Measurements from ENCODE around the gene RAB6B.

Gene RAB6B

DNA sequence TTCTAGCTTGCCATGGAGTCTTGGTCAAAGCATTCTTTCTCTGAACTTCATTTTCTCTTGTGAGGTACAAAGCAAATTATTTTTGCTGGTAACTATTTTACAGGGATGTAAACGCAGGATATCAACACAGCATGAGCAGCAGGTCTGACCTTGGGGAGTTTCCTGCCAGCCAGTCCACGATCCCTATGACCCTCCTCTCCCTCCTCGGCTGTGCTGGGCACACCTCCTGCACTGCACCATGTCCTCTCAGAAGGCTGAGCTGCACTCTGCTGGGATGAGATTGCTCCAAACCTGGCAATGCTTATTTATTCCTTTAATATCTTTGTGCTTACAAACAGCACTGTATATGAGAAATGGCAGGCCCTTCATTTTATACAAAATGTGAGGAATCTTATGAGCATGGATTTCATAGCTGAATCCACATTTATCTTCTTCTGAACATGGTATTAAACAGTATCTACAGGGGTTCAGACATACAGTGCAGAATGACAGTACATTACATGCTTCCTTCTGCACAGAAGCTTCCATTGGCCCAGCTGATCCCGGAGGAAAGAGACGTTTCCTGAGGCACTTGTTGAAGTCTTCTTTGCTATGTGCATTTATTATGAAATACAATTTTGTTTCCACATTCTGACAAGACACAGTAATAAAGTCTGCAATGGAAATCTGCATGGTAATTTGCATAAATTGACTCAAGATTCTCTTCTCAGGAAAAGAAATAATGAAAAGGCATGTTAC, 41.2 kb downstream of the RAB6B start:
- DNase-seq: no peak

- no peak for DNase-seq
Observed at GRCh38 chr3:133853925-133854227, 41.8 kb downstream of the RAB6B start.

DNA sequence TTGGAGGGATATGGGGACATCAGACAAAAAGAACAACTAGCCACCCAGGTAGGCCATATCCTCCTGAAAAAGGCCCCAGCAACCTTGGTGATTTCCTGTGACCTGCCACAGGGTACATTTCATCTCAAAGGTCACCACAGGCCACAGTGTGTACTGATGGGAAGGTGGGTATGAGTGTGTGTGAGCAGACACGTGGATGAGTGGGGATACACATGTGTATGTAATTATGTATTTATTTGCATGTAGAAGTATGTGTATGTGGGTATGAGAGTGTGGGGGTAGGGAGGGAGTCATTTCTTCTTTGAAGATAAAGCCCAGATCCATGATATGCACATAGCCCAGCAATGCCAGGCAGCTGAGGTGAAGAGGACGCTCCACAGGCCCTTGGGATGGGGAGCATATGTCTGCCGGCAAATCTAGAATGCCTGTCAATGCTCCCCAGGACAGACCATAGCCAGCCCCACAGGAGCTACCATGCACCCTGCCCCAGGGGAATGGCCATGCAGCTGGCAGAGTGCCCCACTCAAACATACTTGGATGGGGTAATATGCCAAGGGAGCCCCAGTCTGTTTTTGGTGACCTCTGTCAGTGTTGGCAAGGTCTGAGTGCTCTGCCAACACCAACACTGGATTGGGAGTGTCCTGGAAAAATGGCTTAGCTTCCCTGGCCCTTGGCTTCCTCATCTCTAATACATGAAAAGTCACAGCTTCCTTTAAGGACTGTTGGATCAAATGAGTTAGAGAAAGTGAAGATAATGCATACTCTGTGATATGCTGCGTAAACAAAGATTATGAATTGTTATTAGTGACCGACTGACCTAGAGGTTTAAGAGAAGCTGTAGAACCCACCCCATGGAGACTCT, 42.4 kb downstream of the RAB6B start:
- no peak for DNase-seq

- no peak for DNase-seq
Observed at GRCh38 chr3:133851931-133852330, 43.8 kb downstream of the RAB6B start.

DNA sequence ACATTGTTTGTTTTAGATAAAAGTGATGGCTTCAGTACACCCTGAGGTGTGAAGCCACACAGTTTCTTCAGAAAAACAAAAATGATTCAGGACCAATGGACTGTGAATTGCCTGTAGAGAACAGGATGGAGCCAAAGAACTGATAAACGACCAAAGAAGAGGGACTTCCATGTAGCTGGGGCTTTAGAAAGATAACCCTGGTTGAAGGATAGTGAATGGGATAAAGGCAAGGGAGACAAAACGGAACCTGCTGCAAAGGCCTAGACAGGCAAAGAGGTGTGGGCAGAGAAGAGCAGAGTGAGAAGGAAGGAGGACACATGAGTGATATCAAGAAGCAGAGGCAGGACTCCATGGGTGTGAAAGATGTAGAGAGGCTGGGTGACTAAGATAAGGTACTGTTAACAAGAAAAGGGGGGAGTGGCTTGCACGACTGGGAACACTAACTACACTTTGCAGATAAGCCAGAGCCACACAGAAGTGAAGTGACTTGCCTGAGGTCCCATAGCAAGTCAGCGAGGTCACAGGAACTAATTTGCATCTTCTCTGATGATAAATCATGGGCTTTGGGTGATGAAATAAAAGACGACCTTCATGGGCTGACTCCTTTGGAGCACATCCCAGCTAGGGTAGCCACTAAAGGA, 44.3 kb downstream of the RAB6B start:
- DNase-seq: no peak

- DNase-seq: no peak
Observed at GRCh38 chr3:133850034-133850433, 45.6 kb downstream of the RAB6B start.

DNA sequence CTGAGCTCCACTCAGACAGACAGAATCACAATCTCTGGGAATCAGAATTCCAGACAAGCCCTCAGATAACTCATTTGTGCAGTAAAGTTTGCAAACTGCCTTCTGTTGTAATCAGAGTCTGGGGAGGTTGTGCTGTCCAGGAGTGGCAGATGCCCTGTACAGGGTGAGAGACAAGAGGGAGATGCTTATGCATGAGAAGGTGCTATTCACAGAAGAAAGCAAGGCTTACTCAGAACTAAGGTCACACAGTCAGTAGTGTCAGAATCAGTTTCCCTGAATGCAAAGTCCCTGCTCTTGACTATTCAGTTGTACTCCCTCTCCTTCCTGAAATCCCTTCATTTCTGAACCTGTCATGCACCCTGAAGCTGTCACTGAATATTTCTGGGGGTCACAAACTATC, 46.3 kb downstream of the RAB6B start:
- no peak for DNase-seq

DNA sequence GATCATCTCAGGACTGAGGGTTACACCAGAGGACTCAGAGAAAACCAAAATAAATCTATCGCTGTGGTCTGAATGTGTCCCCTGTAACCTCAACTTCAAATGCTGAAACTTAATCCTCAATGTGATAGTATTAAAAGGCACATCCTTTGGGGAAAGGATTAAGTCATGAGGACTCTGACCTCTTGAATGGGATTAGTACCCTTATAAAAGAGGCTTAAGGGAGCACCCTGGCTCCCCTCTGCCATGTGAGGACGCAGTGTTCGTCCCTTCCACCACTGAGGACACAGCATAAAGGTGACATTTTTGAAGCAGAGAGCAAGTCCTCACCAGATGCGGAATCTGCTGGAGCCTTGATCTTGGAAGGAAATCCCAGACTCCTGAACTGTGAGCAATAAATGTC, 50.6 kb downstream of the RAB6B start:
- no peak for DNase-seq

DNA sequence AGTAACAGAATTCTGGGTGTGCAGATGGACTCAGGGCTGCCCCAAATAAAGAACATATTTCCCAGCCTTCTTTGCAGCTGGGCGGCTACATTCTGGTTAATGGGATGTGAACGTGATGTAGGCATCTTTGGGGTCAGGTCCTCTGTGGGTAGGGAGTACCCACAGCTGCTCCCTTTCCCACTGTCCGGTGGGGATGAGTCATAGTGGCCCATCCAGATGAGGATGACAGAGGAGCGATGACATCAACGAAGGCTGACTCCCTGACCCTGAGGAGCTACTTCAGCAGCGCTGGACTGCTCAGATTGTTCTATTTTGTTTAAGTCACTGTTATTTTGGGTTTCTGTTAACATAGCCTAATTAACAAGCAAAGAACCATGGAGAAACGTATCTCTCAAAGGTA, 52.0 kb downstream of the RAB6B start:
- no peak for DNase-seq

- DNase-seq: no peak
Observed at GRCh38 chr3:133842158-133842557, 53.5 kb downstream of the RAB6B start.

- DNase-seq: no peak
Observed at GRCh38 chr3:133841196-133841595, 54.5 kb downstream of the RAB6B start.

DNA sequence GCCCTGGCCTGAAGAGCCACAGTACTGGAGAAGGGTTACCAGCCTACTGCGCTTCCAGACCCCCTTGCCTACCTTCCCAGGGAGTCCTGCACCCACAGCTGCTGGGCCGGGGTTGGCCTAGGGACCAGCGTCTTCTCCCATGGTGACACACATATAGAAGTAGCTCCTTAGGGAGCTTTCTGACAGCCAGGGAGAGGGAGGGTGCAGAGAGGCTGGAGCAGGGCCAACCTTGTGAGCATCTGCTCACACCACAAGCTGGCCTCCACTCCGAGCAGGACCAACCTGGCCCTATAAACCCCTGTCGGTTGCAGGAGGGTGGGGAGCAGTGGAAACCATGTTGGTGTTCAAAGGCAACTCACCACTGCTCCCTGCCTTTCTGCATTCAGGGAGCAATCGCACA, 54.9 kb downstream of the RAB6B start:
- no peak for DNase-seq

- no peak for DNase-seq
Observed at GRCh38 chr3:133840055-133840737, 55.5 kb downstream of the RAB6B start.

DNA sequence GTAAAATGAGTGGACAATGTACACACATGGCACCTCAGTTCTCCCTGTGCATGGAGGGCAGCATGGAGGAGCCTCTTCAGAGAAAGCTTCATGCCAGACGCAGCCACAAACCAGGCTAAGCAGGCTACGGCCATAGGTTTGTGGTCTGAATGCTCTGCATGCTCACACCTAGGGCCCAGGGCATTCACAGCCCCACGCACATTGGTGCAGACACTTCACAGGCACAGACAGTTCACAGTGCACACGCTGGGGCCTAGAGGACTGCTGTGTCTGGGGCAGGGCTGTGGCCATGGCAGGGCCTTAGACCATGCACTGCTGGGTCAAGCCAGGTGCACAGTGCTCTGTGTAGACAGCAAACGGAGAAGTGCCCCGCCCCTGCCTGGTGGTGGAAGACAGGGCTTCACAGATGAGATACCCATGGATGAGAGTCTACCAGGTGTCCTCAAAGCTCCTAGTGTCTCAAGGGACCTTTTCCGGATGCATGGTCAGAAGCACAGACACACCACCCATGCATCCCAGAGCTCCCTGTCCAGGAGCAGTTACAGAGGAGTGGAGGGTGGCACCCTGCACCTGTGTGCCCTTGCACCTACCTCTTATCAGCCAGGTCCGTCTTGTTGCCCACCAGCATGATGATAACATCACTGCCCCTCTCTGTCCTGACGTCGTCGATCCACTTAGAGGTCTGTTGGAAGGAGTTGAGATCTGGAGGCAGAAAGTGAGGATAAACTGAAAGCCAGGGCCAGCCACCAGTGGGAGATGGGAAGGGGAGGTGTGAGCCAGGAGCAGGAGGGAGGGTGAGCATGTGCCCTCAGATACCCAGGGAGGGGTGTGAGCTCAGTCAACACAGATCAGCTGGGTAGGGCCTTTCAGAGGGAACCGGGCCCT, 56.5 kb downstream of the RAB6B start:
- no peak for DNase-seq

GRCh38 chr3:133838296-133838789, 57.3 kb downstream of the RAB6B start:
- no peak for DNase-seq

GRCh38 chr3:133837487-133838295, 58.0 kb downstream of the RAB6B start:
- no peak for DNase-seq

DNA sequence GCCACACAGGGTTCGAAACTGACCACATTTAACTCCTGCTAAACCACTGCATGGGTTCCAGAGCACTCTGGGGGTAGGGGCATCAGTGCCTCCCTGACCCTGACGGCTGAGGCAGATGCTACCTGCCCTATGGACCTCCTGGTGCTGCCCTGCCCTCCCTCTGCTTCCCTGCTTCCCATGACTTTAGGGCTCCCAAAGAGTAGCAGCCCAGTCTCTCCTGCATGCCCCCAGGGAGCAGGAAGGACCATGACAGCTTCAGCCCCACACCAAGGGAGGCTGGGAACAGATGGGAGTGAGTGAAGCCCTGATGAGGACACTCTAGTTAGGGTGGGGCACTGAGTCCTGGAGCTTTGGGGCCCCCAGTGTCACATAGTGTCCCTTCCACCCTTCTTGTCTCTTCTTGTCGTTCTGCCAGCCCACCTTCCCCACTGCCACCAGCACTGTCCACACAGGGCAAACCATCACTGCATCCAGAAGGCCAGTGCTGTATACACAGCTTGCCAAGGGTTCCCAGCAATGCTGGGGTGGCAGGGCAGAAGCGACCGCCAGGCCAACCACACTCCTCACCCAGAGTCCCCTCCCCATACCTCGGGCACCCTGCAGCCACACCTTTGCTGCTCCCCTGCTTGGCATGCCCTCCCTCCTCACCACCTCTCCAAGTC, 59.1 kb downstream of the RAB6B start:
- DNase-seq: no peak

DNA sequence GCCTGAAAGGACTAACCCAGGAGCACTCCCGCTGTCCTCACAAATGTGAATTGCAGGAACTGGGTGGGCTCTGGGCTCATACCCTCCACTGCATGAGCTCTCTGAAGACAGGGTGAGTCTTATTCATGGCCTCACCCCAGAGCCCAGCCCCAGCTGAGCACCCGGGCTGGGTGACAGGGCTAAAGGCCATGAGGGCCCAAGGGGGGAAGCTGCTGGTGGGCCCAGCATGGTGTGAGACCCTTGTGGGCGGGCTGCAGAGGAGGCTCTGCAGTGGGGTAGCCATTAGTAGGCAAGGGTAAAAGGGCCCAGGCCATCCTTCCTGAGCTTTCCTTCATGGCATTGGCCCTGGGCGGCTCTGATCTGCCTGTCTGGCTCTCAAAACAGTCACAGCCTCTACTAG, 59.7 kb downstream of the RAB6B start:
- no peak for DNase-seq

DNA sequence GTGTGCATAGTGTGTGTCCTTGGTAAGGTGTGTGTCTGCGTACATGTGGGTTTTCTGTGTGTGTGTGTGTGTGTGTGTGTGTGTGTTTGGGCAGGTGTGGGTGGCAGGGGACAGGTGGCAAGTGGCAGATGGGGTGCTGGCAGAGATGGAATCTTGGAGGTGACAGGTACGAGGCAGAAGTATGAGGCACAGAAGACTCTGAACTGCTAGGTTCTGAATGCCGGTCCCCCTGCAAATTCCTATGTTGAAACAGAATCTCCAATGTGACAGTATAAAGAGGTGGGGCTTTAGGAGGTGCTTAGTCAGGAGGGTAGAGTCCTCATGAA, 60.3 kb downstream of the RAB6B start:
- no peak for DNase-seq

GRCh38 chr3:133834621-133835417, 60.9 kb downstream of the RAB6B start:
- no peak for DNase-seq

All from cerebellar nuclear complex (tissue), 1 donor.